Activated naive CD8-positive, alpha-beta T cell treated with anti-CD3 and anti-CD28 coated beads, Interleukin-2, amount 10 ng/mL, durations not matched to agents 7 days and 5 days (primary cell): ENCODE measurements around the gene HIRIP3. TPM values are rescaled to one million over a fixed set of nuclear protein-coding genes. Genes with fewer than 3 reads are reported as not detected.

Experiments
- ATAC-seq: fragments of 150-1000 bp; cut with Tn5 transposase; one replicate; pipeline ENCODE4 v1.10.0; 2021; ENCODE audit warnings: low read depth, moderate library complexity
- POLR2A ChIA-PET: fragments of 350-600 bp; sonication (Branson Sonifier 250); formaldehyde crosslinking; loops from one replicate; lab custom pipeline; 2021; ENCODE audit warnings: antibody characterized with exemption; lab: Charles Lee
- DNase-seq: peaks from one replicate; pipeline ENCODE4 v3.0.0; 2021
- H3K27ac Mint-ChIP-seq: one replicate; pipeline ENCODE4 v1.8.0; 2022; ENCODE audit warnings: mild to moderate bottlenecking, mixed read lengths
- H3K27me3 Mint-ChIP-seq: one replicate; pipeline ENCODE4 v1.8.0; 2022; ENCODE audit warnings: mild to moderate bottlenecking, moderate library complexity, mixed read lengths
- H3K36me3 Mint-ChIP-seq: one replicate; pipeline ENCODE4 v1.8.0; 2021; ENCODE audit warnings: mild to moderate bottlenecking, mixed read lengths
- H3K4me1 Mint-ChIP-seq: one replicate; pipeline ENCODE4 v1.8.0; 2021; ENCODE audit warnings: mixed read lengths
- H3K4me3 Mint-ChIP-seq: one replicate; pipeline ENCODE4 v1.8.0; 2022; ENCODE audit warnings: mild to moderate bottlenecking, moderate library complexity, mixed read lengths
- H3K9me3 Mint-ChIP-seq: one replicate; pipeline ENCODE4 v1.8.0; 2021; ENCODE audit warnings: mixed read lengths
- total RNA-seq, 2 experiments: library from RNA; stranded (reverse); gene quantifications; one replicate each; pipeline ENCODE4 v1.2.3, GENCODE V29; 2021

HIRIP3 gene
- total RNA-seq, 2 experiments from 2014 or later, result 35.1 to 37.3 TPM

DNA sequence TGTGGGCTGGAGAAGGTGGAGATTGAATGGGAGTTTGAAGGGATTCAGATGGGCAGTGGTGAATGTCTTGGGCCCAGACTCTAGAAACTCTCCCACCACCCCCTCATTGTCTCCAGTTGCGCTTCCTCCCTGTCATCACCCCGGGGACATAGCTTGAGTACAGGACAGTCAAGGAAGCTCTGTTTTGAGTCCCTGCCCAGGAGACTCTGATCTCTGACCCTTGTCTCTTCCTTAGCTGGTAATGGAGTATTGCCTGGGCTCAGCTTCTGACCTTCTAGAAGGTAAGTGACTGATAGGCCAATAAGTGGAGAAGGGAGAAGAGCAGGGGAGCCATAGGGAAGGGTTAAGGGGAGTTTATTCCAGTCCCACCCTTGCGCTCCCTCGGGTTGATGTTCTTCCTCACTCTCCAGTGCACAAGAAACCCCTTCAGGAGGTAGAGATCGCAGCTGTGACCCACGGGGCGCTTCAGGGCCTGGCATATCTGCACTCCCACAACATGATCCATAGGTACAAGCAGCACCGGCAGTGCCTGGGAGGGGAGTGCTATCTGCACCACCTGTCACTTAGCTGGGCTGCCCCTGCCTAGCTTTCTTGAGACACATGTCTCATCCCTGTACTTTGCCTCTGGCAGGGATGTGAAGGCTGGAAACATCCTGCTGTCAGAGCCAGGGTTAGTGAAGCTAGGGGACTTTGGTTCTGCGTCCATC is 16.7 kb downstream of the HIRIP3 start:
- H3K4me1 Mint-ChIP-seq, result peaks cover 26% of the 10 kb centered on the region
- ATAC-seq (no peak), DNase-seq (no peak)
- no peaks in the 10 kb centered on the region for H3K27me3 Mint-ChIP-seq
- H3K27ac Mint-ChIP-seq, result no peak overlapping the region
- peaks cover 14% of the 10 kb centered on the region for H3K36me3 Mint-ChIP-seq
- no peak overlapping the region for H3K4me3 Mint-ChIP-seq
- H3K9me3 Mint-ChIP-seq, result no peaks in the 10 kb centered on the region
- POLR2A ChIA-PET, result interaction anchor here (2.1 kb wide), 1 partner anchor 11 kb away, joined by 5 read pairs; no protein-coding TSS in a partner anchor

DNA sequence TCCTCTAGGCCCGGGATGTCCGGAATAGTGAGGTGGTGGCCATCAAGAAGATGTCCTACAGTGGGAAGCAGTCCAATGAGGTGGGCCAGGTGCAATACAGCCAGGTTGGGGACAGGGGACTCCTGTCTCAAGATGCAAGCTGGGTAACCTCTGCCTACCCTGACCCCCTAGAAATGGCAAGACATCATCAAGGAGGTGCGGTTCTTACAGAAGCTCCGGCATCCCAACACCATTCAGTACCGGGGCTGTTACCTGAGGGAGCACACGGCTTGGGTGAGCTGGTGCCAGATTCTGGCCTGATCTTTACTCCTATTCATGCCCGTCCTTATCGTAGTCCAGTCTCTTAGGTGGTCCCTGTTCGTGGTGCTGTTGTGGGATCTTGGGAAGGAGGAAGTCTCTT is 17.3 kb downstream of the HIRIP3 start:
- no peak for ATAC-seq
- Mint-ChIP-seq H3K27ac (no peak overlapping the region), H3K36me3 (peaks cover 16% of the 10 kb centered on the region), H3K27me3 (no peaks in the 10 kb centered on the region), H3K4me1 (peaks cover 30% of the 10 kb centered on the region), H3K4me3 (no peak overlapping the region), H3K9me3 (no peaks in the 10 kb centered on the region)
- DNase-seq, result no peak
- POLR2A ChIA-PET, result no interaction called here

DNA sequence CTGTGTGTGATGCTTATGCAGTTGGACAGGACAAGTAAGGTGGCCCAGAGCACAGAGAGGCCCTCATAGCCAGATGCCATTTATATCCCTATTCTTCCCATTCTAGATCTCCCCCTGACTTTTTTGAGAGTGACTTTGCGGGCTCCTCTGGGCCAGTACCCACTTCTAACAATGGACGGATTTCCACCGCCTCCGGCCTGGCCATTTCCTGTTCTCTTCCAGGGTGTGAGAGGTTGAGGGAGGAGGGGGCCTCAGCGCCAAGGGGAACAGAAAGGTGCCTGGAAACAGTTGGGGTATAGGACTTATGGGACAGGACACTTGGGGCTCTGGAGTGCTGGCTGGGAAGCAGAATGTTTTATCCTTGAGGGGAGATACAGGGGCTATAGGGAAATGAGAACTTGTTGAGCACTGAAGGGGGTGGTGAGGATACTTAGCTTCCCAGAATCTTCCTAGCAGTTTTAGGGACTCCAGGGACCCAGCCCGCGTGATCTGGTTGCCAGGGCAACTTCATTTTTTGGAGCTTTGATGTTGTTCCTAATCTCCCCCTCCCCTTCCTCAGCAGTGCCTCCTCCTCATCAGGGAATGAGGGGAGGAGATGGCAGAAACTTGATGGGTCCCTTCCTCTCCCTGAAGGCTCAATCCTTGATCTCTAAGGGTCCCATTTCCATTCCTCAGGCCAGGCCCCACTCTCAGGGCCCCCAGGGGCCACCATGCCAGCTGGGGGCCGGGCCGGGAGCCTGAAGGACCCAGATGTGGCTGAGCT is 18.2 kb downstream of the HIRIP3 start:
- ATAC-seq (no peak), DNase-seq (no peak)
- Mint-ChIP-seq H3K36me3 (peaks cover 19% of the 10 kb centered on the region), H3K27ac (no peak overlapping the region), H3K27me3 (no peaks in the 10 kb centered on the region), H3K4me1 (peaks cover 34% of the 10 kb centered on the region), H3K4me3 (no peak overlapping the region), H3K9me3 (no peaks in the 10 kb centered on the region)
- POLR2A ChIA-PET, result interaction anchor here (1.1 to 6.8 kb wide), 3 partner anchors 15 to 51 kb away, joined by 3 to 72 read pairs (median 7); partner anchors contain the start of genes KCTD13 and TMEM219

DNA sequence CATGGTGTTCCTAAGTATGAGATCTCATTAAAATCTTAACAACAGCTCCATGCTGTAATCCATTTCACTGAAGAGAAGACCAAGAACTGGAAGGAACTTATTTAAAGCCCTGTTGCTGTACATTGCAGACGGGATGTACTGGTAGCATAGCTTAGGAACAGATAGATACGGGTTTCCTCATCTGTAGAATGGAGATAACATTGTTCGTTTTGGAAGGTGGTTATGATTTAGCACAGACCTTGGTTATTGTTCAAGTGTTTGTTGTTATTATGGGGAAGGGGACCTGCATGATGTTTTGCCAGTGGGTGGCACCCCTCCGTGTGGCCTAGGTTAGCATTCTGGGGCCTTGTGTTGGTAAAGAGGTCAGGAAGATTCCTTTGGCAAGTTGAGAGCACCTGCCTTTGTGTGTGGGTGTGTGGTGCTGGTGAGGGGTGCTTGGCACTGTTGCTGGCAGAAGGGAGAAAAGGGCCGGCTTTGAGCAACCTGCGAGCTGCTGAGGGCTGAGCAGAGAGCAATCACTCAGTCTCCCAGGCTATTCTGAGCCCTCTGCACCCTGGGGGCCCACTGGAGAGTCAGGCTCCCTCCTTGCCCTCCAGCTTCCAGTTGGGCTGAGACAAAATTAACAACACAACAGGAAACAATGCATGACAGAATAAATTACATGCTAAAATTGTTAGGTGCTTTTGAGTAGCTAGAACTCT is 19.5 kb downstream of the HIRIP3 start:
- H3K4me1 Mint-ChIP-seq, result peaks cover 34% of the 10 kb centered on the region
- H3K27ac Mint-ChIP-seq, result peak overlapping the region; percentile 58
- DNase-seq (no peak), ATAC-seq (no peak)
- no peaks in the 10 kb centered on the region for H3K9me3 Mint-ChIP-seq
- H3K36me3 Mint-ChIP-seq, result peaks cover 26% of the 10 kb centered on the region
- H3K27me3 Mint-ChIP-seq, result no peaks in the 10 kb centered on the region
- POLR2A ChIA-PET, result interaction anchor here (0.6 to 6.8 kb wide), 5 partner anchors 14 to 297 kb away, joined by 3 to 73 read pairs (median 7); partner anchors contain the start of genes HIRIP3, INO80E, KCTD13 and TMEM219
- peak overlapping the region; percentile 86 for H3K4me3 Mint-ChIP-seq

DNA sequence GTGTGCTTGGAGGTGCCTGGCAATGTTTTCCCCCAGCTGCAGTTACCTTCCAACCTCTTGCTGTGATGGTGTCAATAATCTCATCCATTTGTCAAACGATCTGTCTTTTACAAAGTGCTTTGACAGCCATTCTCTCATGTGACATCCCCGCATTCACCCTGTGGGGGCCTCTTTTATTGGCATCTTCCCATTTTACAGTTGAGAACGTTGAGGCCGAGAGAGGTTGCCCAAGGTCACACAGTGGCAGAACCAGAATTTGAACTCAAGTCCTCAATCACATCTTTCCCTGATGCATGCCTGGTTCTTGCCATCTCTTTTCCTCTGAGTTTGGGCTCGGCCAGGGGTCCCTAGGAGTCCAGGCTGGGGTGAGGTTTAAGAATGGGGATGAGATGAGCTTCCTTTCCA is 20.3 kb downstream of the HIRIP3 start:
- Mint-ChIP-seq H3K36me3 (peaks cover 22% of the 10 kb centered on the region), H3K4me3 (peak overlapping the region; percentile 86), H3K4me1 (peaks cover 34% of the 10 kb centered on the region), H3K9me3 (no peaks in the 10 kb centered on the region), H3K27me3 (no peaks in the 10 kb centered on the region), H3K27ac (peak overlapping the region; percentile 96)
- ATAC-seq, result no peak
- POLR2A ChIA-PET, result interaction anchor here (0.6 to 6.8 kb wide), 6 partner anchors 13 to 719 kb away, joined by 3 to 73 read pairs (median 6); partner anchors contain the start of genes HIRIP3, INO80E, KCTD13 and TMEM219
- DNase-seq, result no peak

DNA sequence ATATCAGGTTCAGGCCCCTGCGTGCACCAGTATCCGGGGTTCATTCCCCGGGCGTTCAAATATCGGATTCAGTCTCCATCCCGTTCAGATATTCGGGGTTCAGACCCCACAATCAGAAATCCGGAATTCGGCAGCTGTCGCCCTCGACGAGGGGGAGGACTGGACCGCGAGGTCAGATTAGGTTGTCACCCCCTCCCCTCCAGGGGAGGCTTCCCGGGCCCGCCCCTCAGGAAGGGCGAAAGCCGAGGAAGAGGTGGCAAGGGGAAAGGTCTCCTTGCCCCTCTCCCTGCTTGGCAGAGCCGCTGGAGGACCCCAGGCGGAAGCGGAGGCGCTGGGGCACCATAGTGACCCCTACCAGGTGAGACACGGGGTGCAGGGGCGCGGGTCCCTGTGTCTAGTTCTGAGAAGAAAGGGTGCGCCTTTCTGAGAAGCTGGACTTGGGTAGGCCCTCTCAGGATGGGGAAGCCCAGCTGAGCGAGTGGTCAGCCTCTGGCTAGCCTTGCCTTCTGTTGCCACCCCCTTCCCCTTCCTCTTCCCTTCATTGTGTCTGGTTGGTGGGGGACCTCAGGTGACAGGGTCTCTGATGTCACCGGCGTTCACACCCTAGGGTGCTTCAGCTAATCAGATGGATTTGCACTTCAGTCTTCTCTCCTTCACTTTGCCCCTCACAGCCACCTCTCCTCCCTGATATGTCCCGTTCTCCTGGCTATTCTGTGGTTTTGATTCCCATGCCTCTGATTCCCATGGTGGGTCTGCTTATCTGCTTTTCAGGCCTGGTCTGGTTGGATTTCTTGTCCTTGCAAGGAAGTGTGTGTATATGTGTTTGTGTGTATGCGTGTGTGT is 20.9 kb downstream of the HIRIP3 start:
- ATAC-seq (no peak), DNase-seq (peak; percentile 51)
- no peaks in the 10 kb centered on the region for H3K9me3 Mint-ChIP-seq
- peak overlapping the region; percentile 86 for H3K4me3 Mint-ChIP-seq
- peak overlapping the region; percentile 96 for H3K27ac Mint-ChIP-seq
- H3K36me3 Mint-ChIP-seq, result peaks cover 25% of the 10 kb centered on the region
- H3K4me1 Mint-ChIP-seq, result peaks cover 34% of the 10 kb centered on the region
- no peaks in the 10 kb centered on the region for H3K27me3 Mint-ChIP-seq
- POLR2A ChIA-PET, result interaction anchor here (0.6 to 6.8 kb wide), 7 partner anchors 11 to 719 kb away, joined by 3 to 73 read pairs (median 8); partner anchors contain the start of genes HIRIP3, INO80E, KCTD13 and MAZ

DNA sequence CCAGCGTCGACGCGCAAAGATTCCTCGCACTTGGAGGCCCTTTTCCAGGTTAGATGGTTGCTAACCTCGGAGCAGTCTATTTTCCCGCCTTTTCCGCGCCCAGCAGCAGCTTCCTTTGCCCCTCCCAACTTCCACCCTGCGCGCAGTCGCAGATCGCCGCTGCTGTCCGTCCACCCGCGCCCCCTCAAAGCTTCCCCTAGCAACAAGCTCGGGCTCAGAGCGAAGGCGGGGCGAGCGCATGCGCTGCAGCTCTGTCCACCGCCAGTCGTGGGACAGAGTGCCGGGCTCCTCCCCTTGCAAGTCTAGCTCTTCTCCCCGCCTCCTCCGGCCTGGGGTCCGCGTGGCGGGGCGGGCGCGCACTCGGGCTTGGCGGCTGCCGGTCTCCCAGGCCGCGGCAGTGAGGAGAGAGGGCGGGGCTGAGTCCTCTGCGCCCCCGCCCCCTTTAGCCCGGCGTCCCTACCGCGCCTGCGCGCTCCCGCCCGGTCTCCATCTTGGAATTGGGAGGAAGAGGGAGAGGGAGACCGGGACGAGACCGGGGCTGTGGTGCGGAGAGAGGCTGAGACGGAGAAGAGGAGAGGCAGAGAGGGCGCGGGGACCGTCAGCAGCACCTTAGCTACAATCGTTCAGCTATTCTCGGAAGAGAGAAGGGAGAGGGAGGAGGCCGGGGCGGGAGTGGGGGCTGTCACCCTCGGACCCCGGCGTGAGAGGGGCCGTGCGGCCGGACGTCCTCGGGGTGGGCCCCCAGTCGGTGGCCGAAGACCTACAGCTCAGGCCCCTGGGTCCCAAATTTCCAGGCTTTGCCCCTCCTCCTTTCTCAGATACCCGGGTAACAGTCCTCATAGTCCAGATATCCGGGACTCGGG is 21.8 kb downstream of the HIRIP3 start, which contains the start of gene TAOK2:
Gene TAOK2 (plus strand): TSS at position 485 of the 863 bp plus-strand sequence. CDS start 3,905 bp downstream, outside the sequence.
- POLR2A ChIA-PET, result interaction anchor here (0.6 to 6.8 kb wide), 13 partner anchors 10 to 989 kb away, joined by 3 to 73 read pairs (median 4); partner anchors contain the start of genes HIRIP3, INO80E, KCTD13 and LAT
- ATAC-seq (peak; percentile 98), DNase-seq (peak; percentile 96)
- H3K27me3 Mint-ChIP-seq, result no peaks in the 10 kb centered on the region
- H3K4me3 Mint-ChIP-seq, result peak within 1 kb of the TSS; percentile 86
- peak within 1 kb of the TSS; percentile 96 for H3K27ac Mint-ChIP-seq
- H3K36me3 Mint-ChIP-seq, result peaks cover 26% of the 10 kb centered on the region
- H3K9me3 Mint-ChIP-seq, result no peaks in the 10 kb centered on the region
- H3K4me1 Mint-ChIP-seq, result peaks cover 36% of the 10 kb centered on the region

DNA sequence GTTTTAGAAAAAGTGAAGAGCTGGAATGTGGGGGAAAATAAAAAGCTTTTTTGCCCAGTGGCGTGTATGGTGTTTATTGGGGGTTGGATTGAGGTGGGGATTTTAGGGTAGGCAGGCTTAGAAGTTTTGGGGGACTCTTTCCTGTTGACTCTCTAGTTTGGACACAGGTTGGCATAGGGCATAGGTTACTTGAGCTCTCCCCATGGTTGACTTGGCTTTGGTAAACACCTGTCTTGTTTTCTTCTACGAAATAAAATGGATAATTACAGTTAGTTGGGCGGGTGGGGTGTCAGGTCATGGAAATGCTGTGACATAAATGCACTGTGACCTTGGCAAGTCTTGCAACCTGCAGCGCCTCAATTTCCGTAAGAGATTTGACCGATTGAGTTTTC is 22.4 kb downstream of the HIRIP3 start:
- Mint-ChIP-seq H3K4me1 (peaks cover 36% of the 10 kb centered on the region), H3K36me3 (peaks cover 28% of the 10 kb centered on the region), H3K9me3 (no peaks in the 10 kb centered on the region), H3K4me3 (peak overlapping the region; percentile 86), H3K27ac (peak overlapping the region; percentile 96), H3K27me3 (no peaks in the 10 kb centered on the region)
- ATAC-seq (no peak), DNase-seq (no peak)
- POLR2A ChIA-PET, result interaction anchor here (0.6 to 6.8 kb wide), 12 partner anchors 11 to 988 kb away, joined by 3 to 73 read pairs (median 4); partner anchors contain the start of genes HIRIP3, INO80E, KCTD13 and LAT

DNA sequence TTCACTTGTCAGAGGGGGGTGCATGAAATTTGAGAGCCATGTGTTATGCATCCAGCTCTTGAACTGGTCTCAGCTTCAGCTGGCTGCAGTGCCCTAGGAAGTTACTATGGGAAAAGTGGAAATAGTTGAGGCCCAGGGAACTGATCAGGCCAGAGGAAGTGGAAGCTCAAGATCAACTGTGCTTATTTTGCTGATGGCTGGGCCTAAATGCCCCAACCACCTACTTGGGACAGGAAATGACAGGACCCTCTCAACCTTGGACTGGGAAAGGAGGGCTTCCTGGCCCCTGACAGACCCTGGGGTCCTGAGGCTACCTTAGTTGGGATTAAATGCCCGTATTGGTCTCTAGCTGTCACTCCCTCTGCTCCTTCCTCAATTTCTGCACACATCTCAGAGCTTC is 22.9 kb downstream of the HIRIP3 start:
- POLR2A ChIA-PET, result interaction anchor here (0.6 to 6.8 kb wide), 6 partner anchors 11 to 165 kb away, joined by 3 to 73 read pairs (median 18); partner anchors contain the start of genes HIRIP3, INO80E, KCTD13 and MAZ
- no peak for ATAC-seq
- peak overlapping the region; percentile 96 for H3K27ac Mint-ChIP-seq
- H3K9me3 Mint-ChIP-seq, result no peaks in the 10 kb centered on the region
- no peaks in the 10 kb centered on the region for H3K27me3 Mint-ChIP-seq
- DNase-seq, result no peak
- peak overlapping the region; percentile 86 for H3K4me3 Mint-ChIP-seq
- peaks cover 36% of the 10 kb centered on the region for H3K4me1 Mint-ChIP-seq
- H3K36me3 Mint-ChIP-seq, result peaks cover 30% of the 10 kb centered on the region

DNA sequence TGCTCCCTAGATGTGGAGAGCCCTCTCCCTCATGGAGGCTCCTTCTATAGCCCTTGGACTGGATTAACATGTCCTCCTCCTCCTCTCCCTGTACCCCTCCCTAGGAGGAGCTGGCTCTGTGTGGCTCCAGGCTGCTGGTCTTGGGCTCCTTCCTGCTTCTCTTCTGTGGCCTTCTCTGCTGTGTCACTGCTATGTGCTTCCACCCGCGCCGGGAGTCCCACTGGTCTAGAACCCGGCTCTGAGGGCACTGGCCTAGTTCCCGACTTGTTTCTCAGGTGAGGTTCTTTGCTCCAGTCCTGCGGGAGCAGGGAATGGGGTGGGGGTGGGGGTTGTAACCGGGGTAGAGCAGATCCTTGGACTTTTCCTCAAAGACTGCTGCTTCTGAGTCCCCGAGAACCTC is 24.1 kb downstream of the HIRIP3 start:
- Mint-ChIP-seq H3K4me3 (no peak overlapping the region), H3K9me3 (no peaks in the 10 kb centered on the region), H3K27ac (no peak overlapping the region), H3K36me3 (peaks cover 31% of the 10 kb centered on the region), H3K27me3 (no peaks in the 10 kb centered on the region), H3K4me1 (peaks cover 26% of the 10 kb centered on the region)
- no peak for ATAC-seq
- POLR2A ChIA-PET, result interaction anchor here (0.7 to 6.8 kb wide), 4 partner anchors 9 to 187 kb away, joined by 3 to 72 read pairs (median 16); partner anchors contain the start of genes KCTD13 and TMEM219
- DNase-seq, result peak; percentile 15

DNA sequence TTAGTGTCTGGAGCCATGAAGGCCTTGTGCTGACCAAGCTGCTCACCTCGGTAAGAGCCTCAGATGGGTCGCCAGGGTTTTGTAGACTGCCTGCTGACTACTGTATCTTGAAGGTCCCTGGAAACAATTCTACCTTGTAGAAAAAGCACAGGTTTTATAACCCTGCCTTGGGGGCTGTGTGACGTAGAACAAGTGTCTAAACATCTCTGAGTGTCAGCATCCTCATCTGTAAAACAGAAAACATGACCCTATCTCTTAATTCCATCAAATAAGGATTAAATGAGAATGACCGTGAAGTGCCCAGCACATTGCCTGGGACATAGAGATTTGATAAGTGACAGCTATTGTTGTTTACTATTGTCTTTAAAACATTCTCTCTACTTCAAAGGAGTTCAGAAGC is 27.2 kb downstream of the HIRIP3 start:
- peaks cover 11% of the 10 kb centered on the region for H3K4me1 Mint-ChIP-seq
- no peak overlapping the region for H3K27ac Mint-ChIP-seq
- POLR2A ChIA-PET, result no interaction called here
- peaks cover 33% of the 10 kb centered on the region for H3K36me3 Mint-ChIP-seq
- no peaks in the 10 kb centered on the region for H3K27me3 Mint-ChIP-seq
- H3K9me3 Mint-ChIP-seq, result no peaks in the 10 kb centered on the region
- DNase-seq (no peak), ATAC-seq (no peak)
- H3K4me3 Mint-ChIP-seq, result no peak overlapping the region
